Hypothalamus (tissue), 51 donors: ENCODE measurements around the gene CGB3.

ENCODE experiments used
- DNase-seq, 51 donors: peaks; one replicate each; lab custom pipeline; 2025; lab: John Stamatoyannopoulos, UW

Gene CGB3

GRCh38 chr19:48991011-48991609 is 33.0 kb downstream of the CGB3 start:
- no peak for DNase-seq

- DNase-seq, result no peak
These were observed 33.7 kb downstream of the CGB3 start for GRCh38 chr19:48990400-48990799.

- DNase-seq, result peak in 21 of 51 donors; percentile 5 to 59 (median 34)
These were observed 34.3 kb downstream of the CGB3 start for GRCh38 chr19:48989701-48990291.

GRCh38 chr19:48988860-48989259 is 35.3 kb downstream of the CGB3 start:
- no peak for DNase-seq

GRCh38 chr19:48988286-48988685 is 35.8 kb downstream of the CGB3 start:
- no peak for DNase-seq

- DNase-seq, result no peak
These were observed 36.8 kb downstream of the CGB3 start for GRCh38 chr19:48987323-48987722.

- DNase-seq, result no peak
These were observed 37.9 kb downstream of the CGB3 start for GRCh38 chr19:48986211-48986610.

GRCh38 chr19:48985711-48986110 is 38.4 kb downstream of the CGB3 start:
- DNase-seq, result no peak

GRCh38 chr19:48982280-48982679 is 41.9 kb downstream of the CGB3 start:
- no peak for DNase-seq

- no peak for DNase-seq
These were observed 47.1 kb downstream of the CGB3 start for GRCh38 chr19:48977061-48977460.

GRCh38 chr19:48975947-48976847 is 47.9 kb downstream of the CGB3 start:
- peak in 1 of 51 donors; percentile 8 for DNase-seq
